T-helper 1 cell treated with Interleukin-12 subunit alpha and Interleukin-12 subunit beta and Interleukin-4 antibody, amounts not matched to agents 30 ng/mL and 1 ng/mL, for 36 hours (primary cell): ENCODE results near the gene TMEM240. TPM values are rescaled to one million over a fixed set of nuclear protein-coding genes. Genes with fewer than 3 reads are reported as not detected.
"Not testable (repeated sequence)": the region's sequence is repeated elsewhere in the genome, so short reads cannot be mapped to it uniquely, and the experiment has no call there.

Experiments
- intact Hi-C: fragments of 100-400 bp; cut with micrococcal nuclease; formaldehyde crosslinking; loops from one replicate; pipeline ENCODE4 v1.15.1; 2024
- total RNA-seq: library from RNA; stranded (reverse); gene quantifications from 2 replicates; pipeline ENCODE4 v1.2.3, GENCODE V29; 2022

The TMEM240 gene
- total RNA-seq, 1 donor from 2014 or later = 0.39 TPM

GRCh38 chr1:1527092-1527816, 13.2 kb downstream of the TMEM240 start:
- intact Hi-C loops = no loop called here

- intact Hi-C loops = not testable (repeated sequence)
These were observed 13.9 kb downstream of the TMEM240 start for GRCh38 chr1:1526476-1526875.

- intact Hi-C loops = not testable (repeated sequence)
These were observed 15.6 kb downstream of the TMEM240 start for GRCh38 chr1:1524750-1525383.

GRCh38 chr1:1523651-1524050, 16.8 kb downstream of the TMEM240 start:
- intact Hi-C loops = not testable (repeated sequence)

GRCh38 chr1:1523226-1523625, 17.2 kb downstream of the TMEM240 start:
- intact Hi-C loops = not testable (repeated sequence)

GRCh38 chr1:1522536-1522935, 17.9 kb downstream of the TMEM240 start:
- intact Hi-C loops = not testable (repeated sequence)

GRCh38 chr1:1521331-1521730, 19.1 kb downstream of the TMEM240 start:
- intact Hi-C loops = no loop called here

- intact Hi-C loops = loop anchor here (10.0 kb wide), 1 partner anchor 395 kb away; the partner anchor contains the start of genes CALML6 and TMEM52
These were observed 20.5 kb downstream of the TMEM240 start for GRCh38 chr1:1519805-1520505.

GRCh38 chr1:1518621-1519007, 21.8 kb downstream of the TMEM240 start:
- intact Hi-C loops = loop anchor here (10.0 kb wide), 1 partner anchor 396 kb away; the partner anchor contains the start of genes CALML6 and TMEM52

- intact Hi-C loops = loop anchor here (10.0 kb wide), 1 partner anchor 397 kb away; the partner anchor contains the start of genes CALML6 and TMEM52
These were observed 22.3 kb downstream of the TMEM240 start for GRCh38 chr1:1517973-1518620.

- intact Hi-C loops = loop anchor here (10.0 kb wide), 1 partner anchor 398 kb away; the partner anchor contains the start of genes CALML6 and TMEM52
These were observed 23.5 kb downstream of the TMEM240 start for GRCh38 chr1:1516923-1517322.

- intact Hi-C loops = loop anchor here (10.0 kb wide), 1 partner anchor 400 kb away; the partner anchor contains the start of genes CALML6 and TMEM52
These were observed 26.0 kb downstream of the TMEM240 start for GRCh38 chr1:1514376-1514775.

GRCh38 chr1:1513675-1514074, 26.7 kb downstream of the TMEM240 start:
- intact Hi-C loops = loop anchor here (10.0 kb wide), 1 partner anchor 401 kb away; the partner anchor contains the start of genes CALML6 and TMEM52

- intact Hi-C loops = loop anchor here (1.0 to 10.0 kb wide), 3 partner anchors 103 to 402 kb away; partner anchors contain the start of genes CALML6, CCNL2, MIB2 and TMEM52
These were observed 28.0 kb downstream of the TMEM240 start for GRCh38 chr1:1512425-1512824.

- intact Hi-C loops = loop anchor here (1.0 to 10.0 kb wide), 7 partner anchors 40 to 551 kb away; partner anchors contain the start of genes ATAD3B, CALML6, CCNL2 and KLHL17
These were observed 28.7 kb downstream of the TMEM240 start, which contains the start of gene ATAD3A for GRCh38 chr1:1511533-1512285. TSS of gene ATAD3A (plus strand) at chr1:1512162. CDS start at chr1:1512269, 107 bp downstream.

GRCh38 chr1:1510912-1511532, 29.4 kb downstream of the TMEM240 start:
- intact Hi-C loops = loop anchor here (1.0 to 10.0 kb wide), 5 partner anchors 40 to 551 kb away; partner anchors contain the start of genes ATAD3B, CALML6, KLHL17 and MRPL20

- intact Hi-C loops = not testable (repeated sequence)
These were observed 31.0 kb downstream of the TMEM240 start for GRCh38 chr1:1509465-1509850.

- intact Hi-C loops = not testable (repeated sequence)
These were observed 31.5 kb downstream of the TMEM240 start for GRCh38 chr1:1508775-1509464.

- intact Hi-C loops = no loop called here
These were observed 33.1 kb downstream of the TMEM240 start for GRCh38 chr1:1507305-1507704.
